Measurements from ENCODE around the gene ABHD18.

DNA sequence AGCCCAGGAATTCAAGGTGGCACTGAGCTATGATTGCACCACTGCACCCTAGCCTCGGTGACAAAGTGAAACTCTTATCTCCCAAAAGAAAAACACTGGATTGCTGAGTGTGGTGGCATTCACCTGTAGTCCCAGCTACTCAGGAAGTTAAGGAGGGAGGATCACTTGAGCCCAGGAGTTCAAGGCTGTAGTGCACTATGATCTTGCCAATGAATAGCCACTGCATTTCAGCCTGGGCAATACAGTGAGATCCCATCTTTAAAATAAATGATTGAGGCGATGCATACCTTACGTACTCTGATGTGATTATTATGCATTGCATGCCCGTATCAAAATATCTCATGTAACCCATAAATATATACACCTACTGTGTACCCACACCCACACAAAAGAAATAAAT, 64.7 kb downstream of the ABHD18 start:
- TF ChIP-seq, protein P1, sequence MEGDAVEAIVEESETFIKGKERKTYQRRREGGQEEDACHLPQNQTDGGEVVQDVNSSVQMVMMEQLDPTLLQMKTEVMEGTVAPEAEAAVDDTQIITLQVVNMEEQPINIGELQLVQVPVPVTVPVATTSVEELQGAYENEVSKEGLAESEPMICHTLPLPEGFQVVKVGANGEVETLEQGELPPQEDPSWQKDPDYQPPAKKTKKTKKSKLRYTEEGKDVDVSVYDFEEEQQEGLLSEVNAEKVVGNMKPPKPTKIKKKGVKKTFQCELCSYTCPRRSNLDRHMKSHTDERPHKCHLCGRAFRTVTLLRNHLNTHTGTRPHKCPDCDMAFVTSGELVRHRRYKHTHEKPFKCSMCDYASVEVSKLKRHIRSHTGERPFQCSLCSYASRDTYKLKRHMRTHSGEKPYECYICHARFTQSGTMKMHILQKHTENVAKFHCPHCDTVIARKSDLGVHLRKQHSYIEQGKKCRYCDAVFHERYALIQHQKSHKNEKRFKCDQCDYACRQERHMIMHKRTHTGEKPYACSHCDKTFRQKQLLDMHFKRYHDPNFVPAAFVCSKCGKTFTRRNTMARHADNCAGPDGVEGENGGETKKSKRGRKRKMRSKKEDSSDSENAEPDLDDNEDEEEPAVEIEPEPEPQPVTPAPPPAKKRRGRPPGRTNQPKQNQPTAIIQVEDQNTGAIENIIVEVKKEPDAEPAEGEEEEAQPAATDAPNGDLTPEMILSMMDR (conservative IDR thresholded peaks at IDR 0.05), result no peak
- no peak for TF ChIP-seq ZFX (IDR thresholded peaks at IDR 0.05)
